Left lung (tissue), 10 donors: Measurements from ENCODE around the gene LSM2. TPM values are rescaled to one million over a fixed set of nuclear protein-coding genes. Genes with fewer than 3 reads are reported as not detected.
"Not testable (repeated sequence)": the region's sequence is repeated elsewhere in the genome, so short reads cannot be mapped to it uniquely, and the experiment has no call there.

ENCODE experiments used
- ATAC-seq: fragments of 200-7000 bp; cut with Tn5 transposase; one replicate; pipeline ENCODE4 v1.9.1; 2020; ENCODE audit warnings: moderate library complexity
- DNase-seq, 4 donors: peaks; one replicate each; pipeline ENCODE4 v3.0.0-alpha.2; 2013 to 2020
- H3K27ac ChIP-seq, 2 donors: fragments of 200-600 bp; sonication (generic) in 1 of 2; one replicate each; pipeline versions ENCODE4 v1.5.0 to v1.8.0; 2020 to 2021
- H3K27me3 ChIP-seq, 2 donors: fragments of 200-600 bp; sonication (generic) in 1 of 2; one replicate each; pipeline versions ENCODE4 v1.5.0 to v1.8.0; 2020 to 2021
- H3K36me3 ChIP-seq, 2 donors: fragments of 200-600 bp; sonication (generic) in 1 of 2; one replicate each; pipeline versions ENCODE4 v1.5.0 to v1.8.0; 2020 to 2021
- H3K4me1 ChIP-seq, 2 donors: fragments of 200-600 bp; one replicate each; pipeline ENCODE4 v1.8.0; 2021
- H3K4me3 ChIP-seq, 2 donors: fragments of 200-600 bp; sonication (generic) in 1 of 2; one replicate each; pipeline versions ENCODE4 v1.5.0 to v1.8.0; 2020 to 2021; ENCODE audit warnings: mild to moderate bottlenecking in 1 of 2
- H3K9me3 ChIP-seq, 2 donors: fragments of 200-600 bp; sonication (generic) in 1 of 2; one replicate each; pipeline versions ENCODE4 v1.5.0 to v1.8.0; 2020 to 2021
- CTCF ChIP-seq, 2 donors: fragments of 200-600 bp; sonication (generic) in 1 of 2; IDR thresholded peaks; one replicate each; pipeline versions ENCODE4 v1.5.0 to v1.8.0; 2021; ENCODE audit warnings: antibody characterized with exemption in 2 of 2
- intact Hi-C, 2 donors: fragments of 100-400 bp; cut with DNase I; formaldehyde crosslinking; loops; one replicate each; pipeline versions ENCODE4 v1.11.2 to v1.14.2; 2022
- polyA plus RNA-seq, 6 donors: library from polyadenylated mRNA; unstranded; fragments of 120-200 nt; gene quantifications; one replicate each; pipeline ENCODE4 v1.2.1, GENCODE V29; 2013; ENCODE audit not compliant: insufficient read length in 6 of 6
- total RNA-seq, 2 donors: library from RNA; stranded (reverse); fragmentation: NEBNext Ultra II Directional; extraction: Animal tissue kit (Norgen Biotek cat#: 25700); gene quantifications; one replicate each; pipeline ENCODE4 v1.2.1, GENCODE V29; 2021
- donor health status: DM: no; HTN: yes; CAD: no.
- donor health status: DM: no; HTN: no; CAD: no.

The LSM2 gene
- total and polyA plus RNA-seq, 8 donors, result 38.7 to 88.5 (median 81.7) TPM

GRCh38 chr6:31819871-31820299, 13.1 kb upstream of the LSM2 start:
- H3K4me1 ChIP-seq, result peaks cover 15 to 73% of the 10 kb centered on the region in 2 donors
- no peaks in the 10 kb centered on the region for H3K27me3 ChIP-seq
- ATAC-seq, result no peak
- H3K9me3 ChIP-seq, result no peaks in the 10 kb centered on the region
- peak overlapping the region in 1 of 2 donors; percentile 87 for H3K27ac ChIP-seq
- peak overlapping the region in 1 of 2 donors; percentile 64 for H3K4me3 ChIP-seq
- DNase-seq, result no peak
- intact Hi-C loops, result no loop called here
- no peak for TF ChIP-seq CTCF (IDR thresholded peaks at IDR 0.05)
- no peaks in the 10 kb centered on the region for H3K36me3 ChIP-seq

- H3K36me3 ChIP-seq, intact Hi-C loops, ATAC-seq, H3K9me3 ChIP-seq, H3K27me3 ChIP-seq: not testable (repeated sequence)
- Histone ChIP-seq H3K27ac (peak overlapping the region; percentile 87), H3K4me1 (peaks cover 24 to 69% of the 10 kb centered on the region in 2 donors), H3K4me3 (peak overlapping the region; percentile 39 to 64)
- DNase-seq, result peak in 1 of 4 donors; percentile 50
Observed at GRCh38 chr6:31817929-31818511, 11.3 kb upstream of the LSM2 start.

GRCh38 chr6:31817133-31817928, 10.6 kb upstream of the LSM2 start:
- H3K36me3 ChIP-seq, H3K9me3 ChIP-seq, H3K27me3 ChIP-seq, intact Hi-C loops: not testable (repeated sequence)
- Histone ChIP-seq H3K4me3 (peak overlapping the region; percentile 39 to 64), H3K27ac (peak overlapping the region; percentile 87), H3K4me1 (peaks cover 24 to 69% of the 10 kb centered on the region in 2 donors)
- DNase-seq, result peak in 1 of 4 donors; percentile 59
- peak; percentile 0 for ATAC-seq

GRCh38 chr6:31815025-31815838, 8.5 kb upstream of the LSM2 start, which contains the start of the genes HSPA1A and HSPA1L:
Gene HSPA1A, plus strand, starts transcription at chr6:31815543. Its CDS starts 214 bp downstream, at chr6:31815757.
Gene HSPA1L, minus strand, starts transcription at chr6:31815283. Its CDS starts 3,311 bp downstream, at chr6:31811972.
- intact Hi-C loops, result no loop called here
- peaks cover 24 to 53% of the 10 kb centered on the region in 2 donors for H3K4me1 ChIP-seq
- H3K36me3 ChIP-seq, result no peaks in the 10 kb centered on the region
- TF ChIP-seq CTCF (IDR thresholded peaks at IDR 0.05), result no peak
- peak within 1 kb of the TSS; percentile 96 to 100 for H3K27ac ChIP-seq
- no peaks in the 10 kb centered on the region for H3K9me3 ChIP-seq
- H3K4me3 ChIP-seq, result peak within 1 kb of the TSS; percentile 37 to 56
- peak; percentile 95 to 99 (median 97) for DNase-seq
- ATAC-seq, result peak; percentile 71
- H3K27me3 ChIP-seq, result no peaks in the 10 kb centered on the region

- DNase-seq, result peak; percentile 93 to 99 (median 96)
- TF ChIP-seq CTCF (IDR thresholded peaks at IDR 0.05), result no peak
- Histone ChIP-seq H3K4me3 (peak overlapping the region; percentile 37 to 56), H3K27ac (peak overlapping the region; percentile 96 to 100), H3K4me1 (peaks cover 20 to 47% of the 10 kb centered on the region in 2 donors), H3K9me3 (no peaks in the 10 kb centered on the region), H3K36me3 (no peaks in the 10 kb centered on the region), H3K27me3 (no peaks in the 10 kb centered on the region)
- intact Hi-C loops, result no loop called here
- peak; percentile 62 for ATAC-seq
Observed at GRCh38 chr6:31814677-31815024, 7.9 kb upstream of the LSM2 start.
